H9 (cell line): ENCODE data around the gene ENPEP. TPM values are rescaled to one million over a fixed set of nuclear protein-coding genes. Genes with fewer than 3 reads are reported as not detected.

Source experiments
- DNase-seq: peaks from one replicate; pipeline ENCODE4 v3.0.0-alpha.2; 2017
- H2AFZ ChIP-seq: one replicate; pipeline ENCODE4 v1.6.1; 2013; ENCODE audit warnings: mild to moderate bottlenecking, low read length, control low read depth, moderate library complexity
- H2AK5ac ChIP-seq: 2 replicates; pipeline ENCODE4 v1.6.1; 2013; ENCODE audit warnings: low read length, control low read depth, mixed read lengths; ENCODE audit not compliant: insufficient read length
- H2BK120ac ChIP-seq: one replicate; pipeline ENCODE4 v1.6.1; 2013; ENCODE audit warnings: low read depth, mild to moderate bottlenecking, low read length, control low read depth, inconsistent platforms; ENCODE audit not compliant: poor library complexity, severe bottlenecking
- H2BK12ac ChIP-seq: 2 replicates; pipeline ENCODE4 v1.6.1; 2013; ENCODE audit warnings: low read length, control low read depth, mixed read lengths, low read depth; ENCODE audit not compliant: insufficient read length
- H2BK15ac ChIP-seq: 2 replicates; pipeline ENCODE4 v1.6.1; 2013; ENCODE audit warnings: low read depth, low read length, control low read depth
- H2BK20ac ChIP-seq: one replicate; pipeline ENCODE4 v1.6.1; 2013; ENCODE audit warnings: low read depth, mild to moderate bottlenecking, low read length, control low read depth, inconsistent platforms; ENCODE audit not compliant: poor library complexity, severe bottlenecking
- H2BK5ac ChIP-seq: 2 replicates; pipeline ENCODE4 v1.6.1; 2013; ENCODE audit warnings: low read length, control low read depth, mixed read lengths; ENCODE audit not compliant: insufficient read length
- H3K14ac ChIP-seq: 2 replicates; pipeline ENCODE4 v1.6.1; 2013; ENCODE audit warnings: low read length, control low read depth; ENCODE audit not compliant: insufficient read depth
- H3K18ac ChIP-seq: 2 replicates; pipeline ENCODE4 v1.6.1; 2013; ENCODE audit warnings: low read depth, mild to moderate bottlenecking, mixed read lengths, low read length, control low read depth; ENCODE audit not compliant: insufficient read length
- H3K23ac ChIP-seq: 2 replicates; pipeline ENCODE4 v1.6.1; 2013; ENCODE audit warnings: low read length, control low read depth, mixed read lengths, low read depth; ENCODE audit not compliant: insufficient read length
- H3K23me2 ChIP-seq: 2 replicates; pipeline ENCODE4 v1.6.1; 2013; ENCODE audit warnings: low read depth, mild to moderate bottlenecking, mixed read lengths, low read length, control low read depth; ENCODE audit not compliant: insufficient read length, poor library complexity, severe bottlenecking
- H3K27ac ChIP-seq: 2 replicates; pipeline ENCODE4 v1.5.1; 2013; ENCODE audit warnings: low read length, control low read depth, mixed read lengths, low read depth; ENCODE audit not compliant: insufficient read length
- H3K27me3 ChIP-seq: 2 replicates; pipeline ENCODE4 v1.6.1; 2013; ENCODE audit warnings: low read length, control low read depth, inconsistent platforms; ENCODE audit not compliant: insufficient read depth
- H3K4ac ChIP-seq: 2 replicates; pipeline ENCODE4 v1.6.1; 2013; ENCODE audit warnings: low read depth, mild to moderate bottlenecking, control low read depth, inconsistent platforms, low read length, moderate library complexity
- H3K4me1 ChIP-seq: 2 replicates; pipeline ENCODE4 v1.6.1; 2013; ENCODE audit warnings: low read length, control low read depth, inconsistent platforms; ENCODE audit not compliant: insufficient read depth
- H3K4me2 ChIP-seq: 2 replicates; pipeline ENCODE4 v1.6.1; 2013; ENCODE audit warnings: low read length, control low read depth, mixed read lengths; ENCODE audit not compliant: insufficient read length, insufficient read depth
- H3K56ac ChIP-seq: 2 replicates; pipeline ENCODE4 v1.6.1; 2013; ENCODE audit warnings: low read depth, mild to moderate bottlenecking, mixed read lengths, low read length, control low read depth; ENCODE audit not compliant: insufficient read length
- H3K79me1 ChIP-seq: 2 replicates; pipeline ENCODE4 v1.6.1; 2013; ENCODE audit warnings: low read depth, mild to moderate bottlenecking, moderate library complexity, low read length, control low read depth, inconsistent platforms; ENCODE audit not compliant: insufficient read depth, poor library complexity, severe bottlenecking
- H3K79me2 ChIP-seq: 2 replicates; pipeline ENCODE4 v1.6.1; 2013; ENCODE audit warnings: low read length, control low read depth, inconsistent platforms; ENCODE audit not compliant: insufficient read depth
- H3K9ac ChIP-seq: 2 replicates; pipeline ENCODE4 v1.6.1; 2013; ENCODE audit warnings: low read length, control low read depth, mixed read lengths; ENCODE audit not compliant: insufficient read length; ENCODE audit errors: extremely low read depth
- H3K9me3 ChIP-seq: one replicate; pipeline ENCODE4 v1.6.1; 2013; ENCODE audit warnings: low read depth, low read length, inconsistent platforms; ENCODE audit not compliant: control insufficient read depth
- H3T11ph ChIP-seq: one replicate; pipeline ENCODE4 v1.6.1; 2013; ENCODE audit warnings: mild to moderate bottlenecking, low read length, control low read depth, inconsistent platforms
- H4K20me1 ChIP-seq: one replicate; pipeline ENCODE4 v1.6.1; 2013; ENCODE audit not compliant: control insufficient read depth, insufficient read length, insufficient read depth
- H4K5ac ChIP-seq: 2 replicates; pipeline ENCODE4 v1.6.1; 2013; ENCODE audit warnings: low read depth, mild to moderate bottlenecking, mixed read lengths, low read length, control low read depth; ENCODE audit not compliant: insufficient read length
- H4K8ac ChIP-seq: replicated peaks from 2 replicates; pipeline ENCODE4 v1.6.1; 2013; ENCODE audit warnings: low read length, control low read depth, mixed read lengths, low read depth; ENCODE audit not compliant: insufficient read length
- H4K91ac ChIP-seq: 2 replicates; pipeline ENCODE4 v1.6.1; 2013; ENCODE audit warnings: low read depth, mild to moderate bottlenecking, moderate library complexity, mixed read lengths, low read length, control low read depth; ENCODE audit not compliant: insufficient read length
- H3K27ac Mint-ChIP-seq, 3 experiments: 2 replicates in 2 of 3; 3 replicates in 1 of 3; pipeline ENCODE4 v1.8.0; 2020 to 2021; ENCODE audit warnings: mixed read lengths in 3 of 3, mild to moderate bottlenecking in 1 of 3, moderate library complexity in 1 of 3
- H3K27me3 Mint-ChIP-seq: 2 replicates; pipeline ENCODE4 v1.8.0; 2021; ENCODE audit warnings: low read depth, mild to moderate bottlenecking, moderate library complexity, mixed read lengths
- H3K36me3 Mint-ChIP-seq, 3 experiments: 2 replicates in 2 of 3; 3 replicates in 1 of 3; pipeline ENCODE4 v1.8.0; 2020 to 2021; ENCODE audit warnings: low read depth in 3 of 3, mixed read lengths in 3 of 3; ENCODE audit not compliant: insufficient read depth in 1 of 3
- H3K4me1 Mint-ChIP-seq, 2 experiments: 2 replicates each; pipeline ENCODE4 v1.8.0; 2020; ENCODE audit warnings: mixed read lengths in 2 of 2
- H3K4me3 Mint-ChIP-seq, 2 experiments: 2 replicates in 1 of 2; 3 replicates in 1 of 2; pipeline ENCODE4 v1.8.0; 2020 to 2021; ENCODE audit warnings: mild to moderate bottlenecking in 2 of 2, mixed read lengths in 2 of 2, moderate library complexity in 1 of 2
- H3K9me3 Mint-ChIP-seq, 2 experiments: 2 replicates in 1 of 2; 3 replicates in 1 of 2; pipeline ENCODE4 v1.8.0; 2020; ENCODE audit warnings: mild to moderate bottlenecking in 2 of 2, mixed read lengths in 2 of 2, moderate library complexity in 1 of 2
- WGBS: extraction: QIAGEN DNeasy Blood & Tissue Kit; methylation state at CpG from one replicate; pipeline ENCODE4 v1.1.7; 2013; ENCODE audit warnings: missing lambda C conversion rate, low lambda C conversion rate, mixed read lengths; ENCODE audit not compliant: insufficient read length; ENCODE audit errors: extremely low coverage; 5-methylcytosine and 5-hydroxymethylcytosine counted together
- total RNA-seq: library from RNA; stranded (reverse); gene quantifications from 2 replicates; pipeline ENCODE4 v1.2.1, GENCODE V29; 2021
- TF ChIP-seq, protein P1 (sequence below): fragments of 200-600 bp; sonication (generic); conservative IDR thresholded peaks from 3 replicates; pipeline ENCODE4 v1.8.0; 2021; ENCODE audit warnings: antibody characterized with exemption, mild to moderate bottlenecking

Gene ENPEP
- total RNA-seq, 1 experiment from 2014 or later, result 0.44 TPM

DNA sequence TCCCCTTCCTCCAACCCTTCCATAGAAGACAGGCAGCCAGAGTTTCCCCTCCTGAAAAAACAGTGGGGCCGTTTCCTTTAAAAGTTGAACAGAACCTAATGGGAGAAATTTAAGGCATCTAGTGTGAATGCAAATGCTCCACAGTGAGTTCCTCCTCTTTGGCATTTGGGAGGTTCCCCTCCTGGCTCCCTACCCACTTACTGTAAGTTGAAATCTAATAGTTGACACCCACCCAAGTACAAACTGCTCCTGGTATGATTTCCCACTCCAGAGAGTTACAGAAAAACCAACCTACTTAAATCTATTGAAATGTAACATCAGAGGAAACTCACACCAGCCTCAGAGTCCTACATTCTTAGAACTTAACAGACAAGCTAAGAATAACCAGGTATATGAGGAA is 17.6 kb downstream of the ENPEP start:
- H3K27ac ChIP-seq, result no peak overlapping the region
- H3T11ph ChIP-seq, result no peak overlapping the region
- no peak overlapping the region for H3K9ac ChIP-seq
- WGBS, result no CpG with 5 or more reads among the region's 1 CpG
- Mint-ChIP-seq H3K9me3 (no peaks in the 10 kb centered on the region), H3K27me3 (0 out of 2 replicates have a peak, but pooled peaks cover 1% of the 10 kb centered on the region), H3K27ac (peak overlapping the region in 1 of 3 experiments; percentile 78; a peak in 1 of 7 replicates), H3K36me3 (no peaks in the 10 kb centered on the region), H3K4me3 (no peak overlapping the region), H3K4me1 (peaks cover 2 to 13% of the 10 kb centered on the region in 2 experiments)
- no peak overlapping the region for H3K4me2 ChIP-seq
- no peak for DNase-seq
- H4K20me1 ChIP-seq, result no peaks in the 10 kb centered on the region
- no peaks in the 10 kb centered on the region for H3K79me1 ChIP-seq
- no peak overlapping the region for H2BK15ac ChIP-seq
- no peaks in the 10 kb centered on the region; the same call in 1 of the 2 replicates for H3K4me1 ChIP-seq
- no peaks in the 10 kb centered on the region for H3K9me3 ChIP-seq
- no peak overlapping the region for H2BK20ac ChIP-seq
- H2AFZ ChIP-seq, result no peak overlapping the region
- no peaks in the 10 kb centered on the region for H3K23me2 ChIP-seq
- no peak overlapping the region for H3K4ac ChIP-seq
- H2BK12ac ChIP-seq, result no peak overlapping the region
- H4K5ac ChIP-seq, result no peak overlapping the region
- no peak overlapping the region for H3K14ac ChIP-seq
- H3K23ac ChIP-seq, result no peak overlapping the region
- H3K27me3 ChIP-seq, result no peaks in the 10 kb centered on the region
- H3K18ac ChIP-seq, result no peak overlapping the region
- H2BK5ac ChIP-seq, result no peak overlapping the region
- no peaks in the 10 kb centered on the region; the same call in 1 of the 2 replicates for H3K79me2 ChIP-seq
- H2AK5ac ChIP-seq, result no peak overlapping the region
- no peak overlapping the region for H2BK120ac ChIP-seq
- H4K91ac ChIP-seq, result no peak overlapping the region
- no peak overlapping the region for H4K8ac ChIP-seq
- TF ChIP-seq, protein P1, sequence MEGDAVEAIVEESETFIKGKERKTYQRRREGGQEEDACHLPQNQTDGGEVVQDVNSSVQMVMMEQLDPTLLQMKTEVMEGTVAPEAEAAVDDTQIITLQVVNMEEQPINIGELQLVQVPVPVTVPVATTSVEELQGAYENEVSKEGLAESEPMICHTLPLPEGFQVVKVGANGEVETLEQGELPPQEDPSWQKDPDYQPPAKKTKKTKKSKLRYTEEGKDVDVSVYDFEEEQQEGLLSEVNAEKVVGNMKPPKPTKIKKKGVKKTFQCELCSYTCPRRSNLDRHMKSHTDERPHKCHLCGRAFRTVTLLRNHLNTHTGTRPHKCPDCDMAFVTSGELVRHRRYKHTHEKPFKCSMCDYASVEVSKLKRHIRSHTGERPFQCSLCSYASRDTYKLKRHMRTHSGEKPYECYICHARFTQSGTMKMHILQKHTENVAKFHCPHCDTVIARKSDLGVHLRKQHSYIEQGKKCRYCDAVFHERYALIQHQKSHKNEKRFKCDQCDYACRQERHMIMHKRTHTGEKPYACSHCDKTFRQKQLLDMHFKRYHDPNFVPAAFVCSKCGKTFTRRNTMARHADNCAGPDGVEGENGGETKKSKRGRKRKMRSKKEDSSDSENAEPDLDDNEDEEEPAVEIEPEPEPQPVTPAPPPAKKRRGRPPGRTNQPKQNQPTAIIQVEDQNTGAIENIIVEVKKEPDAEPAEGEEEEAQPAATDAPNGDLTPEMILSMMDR, result no peak
- no peak overlapping the region for H3K56ac ChIP-seq
